Prostate gland (tissue), 2 donors: ENCODE data around the gene IP6K1. TPM values are rescaled to one million over a fixed set of nuclear protein-coding genes. Genes with fewer than 3 reads are reported as not detected.

ENCODE experiments used
- DNase-seq: peaks from one replicate; pipeline ENCODE4 v3.0.0-alpha.2; 2019; ENCODE audit warnings: low spot score
- H3K27ac ChIP-seq, 2 donors: fragments of 200-600 bp; sonication (generic); 2 replicates each; pipeline ENCODE4 v1.5.1; 2017 to 2019
- H3K27me3 ChIP-seq: fragments of 200-600 bp; sonication (generic); replicated peaks from 2 replicates; pipeline ENCODE4 v1.5.1; 2019; ENCODE audit not compliant: insufficient read depth
- H3K36me3 ChIP-seq, 2 donors: fragments of 200-600 bp; sonication (generic); 1 replicate in 1 of 2; 2 replicates in 1 of 2; pipeline versions ENCODE4 v1.5.1 to v1.8.1; 2017 to 2019
- H3K4me1 ChIP-seq: fragments of 200-600 bp; sonication (generic); replicated peaks from 2 replicates; pipeline ENCODE4 v1.5.1; 2019
- H3K4me3 ChIP-seq, 2 donors: fragments of 200-600 bp; sonication (generic); 2 replicates each; pipeline ENCODE4 v1.5.1; 2017 to 2019
- H3K9me3 ChIP-seq: fragments of 200-600 bp; sonication (generic); 2 replicates; pipeline ENCODE4 v1.5.1; 2017
- CTCF ChIP-seq, 4 experiments: fragments of 200-600 bp in 2 of 4; fragments of 450-650 bp in 2 of 4; sonication (generic) in 2 of 4; IDR thresholded peaks; 1 replicate in 3 of 4; 2 replicates in 1 of 4; pipeline ENCODE4 v1.5.1; 2016 to 2019; ENCODE audit warnings: antibody characterized with exemption in 4 of 4, mild to moderate bottlenecking in 2 of 4, moderate library complexity in 2 of 4
- POLR2A ChIP-seq: fragments of 450-650 bp; IDR thresholded peaks from one replicate; pipeline ENCODE4 v1.6.1; 2016; ENCODE audit warnings: antibody characterized with exemption, mild to moderate bottlenecking
- POLR2AphosphoS5 ChIP-seq: sonication (generic); formaldehyde crosslinking; IDR thresholded peaks from one replicate; pipeline ENCODE4 v1.6.1; 2017; ENCODE audit warnings: antibody characterized with exemption
- WGBS: methylation state at CpG from one replicate; pipeline ENCODE4 v1.1.5; 2018; 5-methylcytosine and 5-hydroxymethylcytosine counted together
- intact Hi-C: fragments of 100-400 bp; cut with DNase I; formaldehyde crosslinking; loops from one replicate; pipeline ENCODE4 v1.14.2; 2022
- total RNA-seq, 2 donors: library from RNA; depleted of rRNA; stranded (reverse); fragments of >200 nt; gene quantifications; one replicate each; pipeline ENCODE4 v1.1.0, GENCODE V29; 2016

IP6K1 gene
- total RNA-seq, 2 donors from 2014 or later: 46.5 to 119 TPM

GRCh38 chr3:49704629-49705028 is 81.7 kb downstream of the IP6K1 start:
- H3K36me3 ChIP-seq: peaks cover 0 to 4% of the 10 kb centered on the region in 2 donors
- H3K4me3 ChIP-seq: no peak overlapping the region
- TF ChIP-seq POLR2A: no peak
- no peak for TF ChIP-seq CTCF (IDR thresholded peaks at IDR 0.05)
- intact Hi-C loops: loop anchor here (5.0 kb wide), 2 partner anchors 138 to 203 kb away; no protein-coding TSS in a partner anchor
- no peaks in the 10 kb centered on the region for H3K27me3 ChIP-seq
- no peaks in the 10 kb centered on the region for H3K4me1 ChIP-seq
- DNase-seq: no peak
- 89% methylated on average over 8 of the region's 8 CpGs for WGBS
- H3K9me3 ChIP-seq: no peaks in the 10 kb centered on the region
- H3K27ac ChIP-seq: no peak overlapping the region

GRCh38 chr3:49703956-49704355 is 82.4 kb downstream of the IP6K1 start:
- DNase-seq: no peak
- WGBS: 89% methylated on average over 7 of the region's 7 CpGs
- H3K9me3 ChIP-seq: no peaks in the 10 kb centered on the region
- no peak overlapping the region for H3K27ac ChIP-seq
- no peaks in the 10 kb centered on the region for H3K27me3 ChIP-seq
- TF ChIP-seq POLR2AphosphoS5 (no peak), POLR2A (no peak), CTCF (IDR thresholded peaks at IDR 0.05) (no peak)
- intact Hi-C loops: loop anchor here (5.0 kb wide), 2 partner anchors 138 to 203 kb away; no protein-coding TSS in a partner anchor
- H3K4me3 ChIP-seq: no peak overlapping the region
- peaks cover 0 to 4% of the 10 kb centered on the region in 2 donors for H3K36me3 ChIP-seq
- no peaks in the 10 kb centered on the region for H3K4me1 ChIP-seq

- DNase-seq: no peak
- peaks cover 0 to 4% of the 10 kb centered on the region in 2 donors for H3K36me3 ChIP-seq
- no peak for TF ChIP-seq POLR2A
- TF ChIP-seq POLR2AphosphoS5: no peak
- TF ChIP-seq CTCF (IDR thresholded peaks at IDR 0.05): peak; percentile 52 to 88 (median 67)
Observed at GRCh38 chr3:49703443-49703927, 82.9 kb downstream of the IP6K1 start.

GRCh38 chr3:49702672-49703071 is 83.7 kb downstream of the IP6K1 start:
- no peaks in the 10 kb centered on the region for H3K9me3 ChIP-seq
- no peak for DNase-seq
- H3K27ac ChIP-seq: no peak overlapping the region
- no peak for TF ChIP-seq POLR2AphosphoS5
- no peak for TF ChIP-seq POLR2A
- TF ChIP-seq CTCF (IDR thresholded peaks at IDR 0.05): no peak
- 89% methylated on average over 11 of the region's 11 CpGs for WGBS
- no peaks in the 10 kb centered on the region for H3K4me1 ChIP-seq
- intact Hi-C loops: loop anchor here (5.0 kb wide), 2 partner anchors 140 to 205 kb away; no protein-coding TSS in a partner anchor
- no peak overlapping the region for H3K4me3 ChIP-seq
- H3K36me3 ChIP-seq: peaks cover 3 to 4% of the 10 kb centered on the region in 2 donors
- H3K27me3 ChIP-seq: no peaks in the 10 kb centered on the region

More at GRCh38 chr3:49703443-49703927, 82.9 kb downstream of the IP6K1 start:
- no peaks in the 10 kb centered on the region for H3K27me3 ChIP-seq
- 49% methylated on average over 14 of the region's 14 CpGs for WGBS
- no peaks in the 10 kb centered on the region for H3K4me1 ChIP-seq
- no peak overlapping the region for H3K27ac ChIP-seq
- no peak overlapping the region for H3K4me3 ChIP-seq
- no peaks in the 10 kb centered on the region for H3K9me3 ChIP-seq
- intact Hi-C loops: loop anchor here (5.0 kb wide), 2 partner anchors 139 to 204 kb away; no protein-coding TSS in a partner anchor
